Left cardiac atrium (tissue), 4 donors: ENCODE results near the gene ANKRD34A. TPM values are rescaled to one million over a fixed set of nuclear protein-coding genes. Genes with fewer than 3 reads are reported as not detected.
"Not testable (repeated sequence)": the region's sequence is repeated elsewhere in the genome, so short reads cannot be mapped to it uniquely, and the experiment has no call there.

Source experiments
- ATAC-seq, 2 donors: fragments of 200-7000 bp; cut with Tn5 transposase; one replicate each; pipeline ENCODE4 v1.9.1; 2020; ENCODE audit warnings: mild to moderate bottlenecking in 2 of 2, moderate library complexity in 2 of 2
- DNase-seq: peaks from one replicate; pipeline ENCODE4 v3.0.0-alpha.2; 2020
- intact Hi-C, 2 donors: fragments of 100-400 bp; cut with DNase I; formaldehyde crosslinking; loops; one replicate each; pipeline versions ENCODE4 v1.14.1 to v1.15.1; 2022 to 2023
- total RNA-seq, 2 donors: library from RNA; stranded (reverse); fragmentation: NEBNext Ultra II Directional; extraction: Animal tissue kit (Norgen Biotek cat#: 25700); gene quantifications; one replicate each; pipeline ENCODE4 v1.2.1, GENCODE V29; 2021
- donor health status: DM: no; HTN: yes; CAD: no.
- donor health status: DM: no; HTN: yes; CAD: no; lungs with severe emphysema.
- donor health status: DM: yes; HTN: yes; CAD: no.
- donor health status: Dilated cardiomyopathy.

The ANKRD34A gene
- total RNA-seq, 2 donors from 2014 or later: 0.94 to 1.8 TPM

- DNase-seq (peak; percentile 53), ATAC-seq (no peak)
- intact Hi-C loops: loop anchor here in 1 of 2 donors (5.0 kb wide), 1 partner anchor 65 kb away; no protein-coding TSS in a partner anchor
These were observed 7.5 kb downstream of the ANKRD34A start for GRCh38 chr1:145956781-145957442.

- ATAC-seq: no peak
- intact Hi-C loops: loop anchor here in 1 of 2 donors (5.0 kb wide), 1 partner anchor 64 kb away; no protein-coding TSS in a partner anchor
- no peak for DNase-seq
These were observed 8.0 kb downstream of the ANKRD34A start for GRCh38 chr1:145956361-145956760.

GRCh38 chr1:145955436-145955835 is 8.9 kb downstream of the ANKRD34A start:
- DNase-seq (no peak), ATAC-seq (no peak)
- intact Hi-C loops: loop anchor here in 1 of 2 donors (5.0 kb wide), 1 partner anchor 63 kb away; no protein-coding TSS in a partner anchor

GRCh38 chr1:145953861-145954260 is 10.5 kb downstream of the ANKRD34A start:
- no peak for DNase-seq
- no peak for ATAC-seq
- intact Hi-C loops: no loop called here

GRCh38 chr1:145952903-145953302 is 11.5 kb downstream of the ANKRD34A start:
- intact Hi-C loops: no loop called here

GRCh38 chr1:145951526-145951925 is 12.8 kb downstream of the ANKRD34A start:
- intact Hi-C loops: no loop called here
- ATAC-seq (no peak), DNase-seq (no peak)

More at GRCh38 chr1:145952903-145953302, 11.5 kb downstream of the ANKRD34A start:
- no peak for DNase-seq
- ATAC-seq: no peak

- intact Hi-C loops: no loop called here
- ATAC-seq (peak in 1 of 2 donors; percentile 56), DNase-seq (no peak)
These were observed 15.2 kb downstream of the ANKRD34A start for GRCh38 chr1:145949219-145949618.

- intact Hi-C loops: no loop called here
- no peak for ATAC-seq
These were observed 16.8 kb downstream of the ANKRD34A start for GRCh38 chr1:145947551-145947950.

GRCh38 chr1:145946477-145946986 is 17.8 kb downstream of the ANKRD34A start:
- intact Hi-C loops: no loop called here
- ATAC-seq (no peak), DNase-seq (no peak)

More at GRCh38 chr1:145947551-145947950, 16.8 kb downstream of the ANKRD34A start:
- no peak for DNase-seq

- DNase-seq: no peak
- intact Hi-C loops: no loop called here
- ATAC-seq: no peak
These were observed 19.8 kb downstream of the ANKRD34A start for GRCh38 chr1:145944532-145944931.

GRCh38 chr1:145942871-145943270 is 21.5 kb downstream of the ANKRD34A start:
- DNase-seq (no peak), ATAC-seq (no peak)

GRCh38 chr1:145942405-145942804 is 22.0 kb downstream of the ANKRD34A start:
- intact Hi-C loops: no loop called here
- ATAC-seq: no peak
- DNase-seq: no peak

More at GRCh38 chr1:145942871-145943270, 21.5 kb downstream of the ANKRD34A start:
- intact Hi-C loops: no loop called here

- DNase-seq (no peak), ATAC-seq (no peak)
- intact Hi-C loops: no loop called here
These were observed 26.9 kb downstream of the ANKRD34A start for GRCh38 chr1:145937436-145937835.

GRCh38 chr1:145936247-145936646 is 28.1 kb downstream of the ANKRD34A start:
- DNase-seq: no peak
- intact Hi-C loops: no loop called here
- ATAC-seq: no peak

- DNase-seq (no peak), ATAC-seq (no peak)
- intact Hi-C loops: no loop called here
These were observed 28.7 kb downstream of the ANKRD34A start for GRCh38 chr1:145935708-145936107.

GRCh38 chr1:145932522-145933009 is 31.8 kb downstream of the ANKRD34A start:
- ATAC-seq, DNase-seq, intact Hi-C loops: not testable (repeated sequence)

GRCh38 chr1:145927916-145928643 is 36.3 kb downstream of the ANKRD34A start:
- DNase-seq (no peak), ATAC-seq (no peak)
- intact Hi-C loops: no loop called here

GRCh38 chr1:145927063-145927886 is 37.1 kb downstream of the ANKRD34A start, which contains the start of gene RBM8A:
RBM8A (minus strand) TSS chr1:145927484; CDS start chr1:145927426, 58 bp downstream.
- DNase-seq: peak; percentile 94
- ATAC-seq: peak; percentile 98 to 99
- intact Hi-C loops: no loop called here

- DNase-seq (no peak), ATAC-seq (peak; percentile 3 to 6)
- intact Hi-C loops: no loop called here
These were observed 37.7 kb downstream of the ANKRD34A start for GRCh38 chr1:145926686-145927062.
